Right lobe of liver (tissue), 6 donors: ENCODE data around the gene PDZD7. TPM values are rescaled to one million over a fixed set of nuclear protein-coding genes. Genes with fewer than 3 reads are reported as not detected.

Source experiments
- ATAC-seq, 4 donors: fragments of 200-7000 bp; cut with Tn5 transposase; one replicate each; pipeline ENCODE4 v1.9.1; 2020; ENCODE audit warnings: mild to moderate bottlenecking in 4 of 4, moderate library complexity in 4 of 4
- DNase-seq, 3 donors: peaks; one replicate each; pipeline ENCODE4 v3.0.0-alpha.2; 2020
- H3K27ac ChIP-seq, 3 donors: fragments of 200-600 bp; one replicate each; pipeline ENCODE4 v1.8.0; 2022
- H3K27me3 ChIP-seq, 2 donors: fragments of 200-600 bp; one replicate each; pipeline ENCODE4 v1.8.0; 2022
- H3K36me3 ChIP-seq, 4 donors: fragments of 200-600 bp; sonication (generic) in 1 of 4; one replicate each; pipeline versions ENCODE4 v1.5.1 to v1.8.0; 2017 to 2022; ENCODE audit warnings: control low read depth in 1 of 4
- H3K4me1 ChIP-seq, 4 donors: fragments of 200-600 bp; sonication (generic) in 1 of 4; one replicate each; pipeline versions ENCODE4 v1.5.1 to v1.8.0; 2017 to 2022; ENCODE audit warnings: control low read depth in 1 of 4
- H3K4me3 ChIP-seq, 3 donors: fragments of 200-600 bp; one replicate each; pipeline ENCODE4 v1.8.0; 2022
- H3K9me3 ChIP-seq, 4 donors: fragments of 200-600 bp; sonication (generic) in 1 of 4; one replicate each; pipeline versions ENCODE4 v1.5.1 to v1.8.0; 2017 to 2022; ENCODE audit warnings: control low read depth in 1 of 4
- POLR2A ChIP-seq: fragments of 450-650 bp; IDR thresholded peaks from one replicate; pipeline ENCODE4 v1.6.1; 2017; ENCODE audit warnings: antibody characterized with exemption, mild to moderate bottlenecking
- WGBS: methylation state at CpG from one replicate; pipeline ENCODE4 v1.1.6; 2018; ENCODE audit warnings: low coverage, low lambda C conversion rate; ENCODE audit not compliant: insufficient coverage; ENCODE audit errors: missing lambda C conversion rate; 5-methylcytosine and 5-hydroxymethylcytosine counted together
- intact Hi-C, 2 donors: fragments of 100-400 bp; cut with DNase I; formaldehyde crosslinking; loops; one replicate each; pipeline versions ENCODE4 v1.11.2 to v1.14.1; 2022
- total RNA-seq, 6 experiments: library from RNA; depleted of rRNA in 2 of 6; stranded (reverse); fragments of >200 nt in 2 of 6; fragmentation: NEBNext Ultra II Directional in 3 of 6; extraction: Animal tissue kit (Norgen Biotek cat#: 25700) in 3 of 6; gene quantifications; one replicate each; pipeline versions ENCODE4 v1.1.0 to v1.2.4, GENCODE V29; 2016 to 2023
- TF ChIP-seq, protein P1 (sequence below), 4 donors: fragments of 200-600 bp in 3 of 4; fragments of 450-650 bp in 1 of 4; IDR thresholded peaks; one replicate each; pipeline versions ENCODE4 v1.5.1 to v1.8.0; 2016 to 2022; ENCODE audit warnings: antibody characterized with exemption in 4 of 4, mild to moderate bottlenecking in 2 of 4
- donor health status: DM: no; HTN: yes; CAD: no.
- donor health status: DM: no; HTN: no; CAD: no.
- donor health status: DM: no; HTN: no; CAD: no.
- donor health status: DM: no; HTN: yes; CAD: no.
- donor health status: DM: no; HTN: yes; CAD: no.

Gene PDZD7
- total RNA-seq, 6 experiments from 2014 or later, result 0.15 to 0.50 (median 0.20) TPM; not detected in 1

DNA sequence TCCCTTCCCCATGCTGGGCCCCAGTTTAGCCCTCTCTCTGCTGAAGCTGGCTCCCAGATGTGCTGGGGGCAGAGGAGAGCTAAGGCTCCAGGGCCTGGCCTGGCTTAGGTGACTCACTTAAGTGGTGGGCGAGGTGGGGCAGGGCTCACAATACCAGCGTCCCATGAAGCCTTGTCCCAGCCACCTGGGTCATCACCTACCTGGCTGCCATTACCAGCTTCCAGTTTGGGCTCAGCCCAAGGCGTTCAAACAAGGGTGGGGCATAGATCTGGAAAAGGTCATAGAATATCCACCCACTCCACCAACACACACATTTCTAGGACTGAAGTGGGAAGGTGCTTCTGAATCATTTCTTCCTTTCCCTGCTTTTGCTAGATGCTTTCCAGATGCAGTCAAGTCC, 39.2 kb upstream of the PDZD7 start:
- H3K4me1 ChIP-seq, result peaks cover 0 to 21% (median 4%) of the 10 kb centered on the region in 4 donors
- H3K9me3 ChIP-seq, result no peaks in the 10 kb centered on the region
- intact Hi-C loops, result no loop called here
- no peak overlapping the region for H3K27ac ChIP-seq
- 33% methylated on average over 1 of the region's 3 CpGs for WGBS
- no peak overlapping the region for H3K4me3 ChIP-seq
- TF ChIP-seq, protein P1, sequence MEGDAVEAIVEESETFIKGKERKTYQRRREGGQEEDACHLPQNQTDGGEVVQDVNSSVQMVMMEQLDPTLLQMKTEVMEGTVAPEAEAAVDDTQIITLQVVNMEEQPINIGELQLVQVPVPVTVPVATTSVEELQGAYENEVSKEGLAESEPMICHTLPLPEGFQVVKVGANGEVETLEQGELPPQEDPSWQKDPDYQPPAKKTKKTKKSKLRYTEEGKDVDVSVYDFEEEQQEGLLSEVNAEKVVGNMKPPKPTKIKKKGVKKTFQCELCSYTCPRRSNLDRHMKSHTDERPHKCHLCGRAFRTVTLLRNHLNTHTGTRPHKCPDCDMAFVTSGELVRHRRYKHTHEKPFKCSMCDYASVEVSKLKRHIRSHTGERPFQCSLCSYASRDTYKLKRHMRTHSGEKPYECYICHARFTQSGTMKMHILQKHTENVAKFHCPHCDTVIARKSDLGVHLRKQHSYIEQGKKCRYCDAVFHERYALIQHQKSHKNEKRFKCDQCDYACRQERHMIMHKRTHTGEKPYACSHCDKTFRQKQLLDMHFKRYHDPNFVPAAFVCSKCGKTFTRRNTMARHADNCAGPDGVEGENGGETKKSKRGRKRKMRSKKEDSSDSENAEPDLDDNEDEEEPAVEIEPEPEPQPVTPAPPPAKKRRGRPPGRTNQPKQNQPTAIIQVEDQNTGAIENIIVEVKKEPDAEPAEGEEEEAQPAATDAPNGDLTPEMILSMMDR (IDR thresholded peaks at IDR 0.05), result no peak
- no peak for TF ChIP-seq POLR2A
- no peaks in the 10 kb centered on the region for H3K27me3 ChIP-seq
- no peaks in the 10 kb centered on the region for H3K36me3 ChIP-seq
- DNase-seq, result no peak
- no peak for ATAC-seq

GRCh38 chr10:101069441-101069840, 38.5 kb upstream of the PDZD7 start:
- ATAC-seq (no peak), DNase-seq (no peak)
- Histone ChIP-seq H3K4me3 (no peak overlapping the region), H3K4me1 (peaks cover 0 to 21% (median 4%) of the 10 kb centered on the region in 4 donors), H3K36me3 (no peaks in the 10 kb centered on the region), H3K9me3 (no peaks in the 10 kb centered on the region), H3K27me3 (no peaks in the 10 kb centered on the region), H3K27ac (no peak overlapping the region)
- 63% methylated on average over 5 of the region's 5 CpGs for WGBS
- TF ChIP-seq, protein P1 (IDR thresholded peaks at IDR 0.05), result no peak
- TF ChIP-seq POLR2A, result no peak
- intact Hi-C loops, result no loop called here

GRCh38 chr10:101067356-101068083, 36.6 kb upstream of the PDZD7 start:
- 2% methylated on average over 36 of the region's 43 CpGs for WGBS
- Histone ChIP-seq H3K27me3 (no peaks in the 10 kb centered on the region), H3K9me3 (no peaks in the 10 kb centered on the region), H3K27ac (no peak overlapping the region), H3K4me1 (peaks cover 0 to 27% (median 8%) of the 10 kb centered on the region in 4 donors), H3K36me3 (no peaks in the 10 kb centered on the region), H3K4me3 (peak overlapping the region; percentile 38 to 51 (median 44))
- intact Hi-C loops, result no loop called here
- DNase-seq (peak in 2 of 3 donors; percentile 59 to 75), ATAC-seq (peak; percentile 78 to 84 (median 82))
- no peak for TF ChIP-seq POLR2A
- TF ChIP-seq, protein P1 (IDR thresholded peaks at IDR 0.05), result peak; percentile 80 to 91 (median 88)

GRCh38 chr10:101066896-101067355, 36.0 kb upstream of the PDZD7 start:
- peaks cover 0 to 31% (median 10%) of the 10 kb centered on the region in 4 donors for H3K4me1 ChIP-seq
- no peaks in the 10 kb centered on the region for H3K27me3 ChIP-seq
- H3K9me3 ChIP-seq, result no peaks in the 10 kb centered on the region
- no peaks in the 10 kb centered on the region for H3K36me3 ChIP-seq
- H3K4me3 ChIP-seq, result peak overlapping the region; percentile 38 to 51 (median 44)
- ATAC-seq (no peak), DNase-seq (no peak)
- 0% methylated on average over 27 of the region's 31 CpGs for WGBS
- intact Hi-C loops, result no loop called here
- no peak overlapping the region for H3K27ac ChIP-seq
- no peak for TF ChIP-seq POLR2A
- TF ChIP-seq, protein P1 (IDR thresholded peaks at IDR 0.05), result no peak
